Measurements from ENCODE around the gene HBP1.

- TF ChIP-seq YY1 (IDR thresholded peaks at IDR 0.05; ENCODE audit: insufficient read depth, insufficient read length) (no peak), ZNF274 (IDR thresholded peaks at IDR 0.05; ENCODE audit: low read depth, low read length) (no peak), SUZ12 (IDR thresholded peaks at IDR 0.05; ENCODE audit: extremely low read depth, insufficient read depth, insufficient read length) (no peak)
Measured at GRCh38 chr7:107190090-107190489, 21.3 kb downstream of the HBP1 start.

Measured in NT2/D1 (cell line).